ENCODE data around the gene ATG2A. TPM values are rescaled to one million over a fixed set of nuclear protein-coding genes. Genes with fewer than 3 reads are reported as not detected.

Gene ATG2A
- polyA plus RNA-seq, 10 donors: 8.1 to 13.5 (median 11.1) TPM

DNA sequence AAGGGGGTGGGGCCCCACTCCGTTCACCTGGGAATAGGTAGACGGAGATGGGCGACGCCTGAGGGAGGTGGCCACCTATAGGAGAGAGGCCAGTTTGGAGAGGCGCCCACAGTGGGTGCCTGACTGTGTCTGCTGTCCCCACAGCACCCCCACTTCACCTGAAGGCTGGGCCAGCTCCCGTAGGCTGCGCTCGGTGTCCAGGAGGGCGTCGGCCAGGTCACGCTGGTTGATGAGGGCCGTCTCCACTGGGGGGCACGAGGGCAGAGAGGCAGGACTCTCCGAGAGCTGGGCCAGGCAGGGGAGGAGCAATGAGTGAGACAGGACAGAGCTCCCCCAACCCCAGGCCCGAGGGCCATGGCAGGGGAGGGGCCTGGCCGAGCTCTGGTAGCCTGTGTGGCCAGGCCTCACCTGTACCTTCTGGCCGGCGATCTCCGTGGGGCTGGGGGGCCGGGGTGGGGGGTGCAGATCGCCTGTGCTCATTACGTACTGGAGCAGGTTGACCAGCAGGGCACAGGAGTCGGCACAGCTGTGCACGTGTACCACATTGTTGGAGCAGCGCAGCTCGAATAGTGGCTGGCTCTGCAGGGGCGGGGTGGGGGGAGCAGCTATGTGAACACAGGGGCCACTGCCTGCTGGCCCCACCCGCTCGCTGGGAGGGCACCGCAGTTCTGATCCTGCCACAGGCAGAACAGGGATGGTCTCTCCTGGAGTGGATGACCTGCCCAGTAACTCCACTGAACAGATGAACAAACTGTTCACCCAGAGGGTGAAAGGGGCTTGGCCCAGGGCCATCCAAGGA is 14.7 kb downstream of the ATG2A start:
- DNase-seq: no peak

GRCh38 chr11:64900774-64901173 is 16.2 kb downstream of the ATG2A start:
- no peak for DNase-seq

GRCh38 chr11:64900263-64900678 is 16.7 kb downstream of the ATG2A start:
- no peak for DNase-seq

DNA sequence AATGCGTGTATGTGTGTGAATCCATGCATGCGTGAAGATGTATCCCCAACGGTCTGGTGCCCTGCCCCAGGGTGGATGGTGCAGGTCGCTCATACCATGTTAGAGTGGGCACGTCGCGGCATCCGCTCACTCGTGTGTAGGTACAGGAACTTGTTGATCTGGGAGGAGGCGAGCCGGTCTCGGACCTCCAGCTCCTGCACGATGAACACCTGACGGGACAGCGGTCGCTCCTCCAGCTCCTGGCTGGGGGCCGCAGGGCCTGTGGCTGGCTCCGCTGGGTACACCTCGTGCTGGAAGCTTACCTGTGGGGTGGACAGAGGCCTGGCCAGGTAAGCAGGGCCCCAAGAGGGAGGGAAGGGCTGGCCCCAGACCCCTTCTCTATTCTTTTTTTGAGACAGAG is 18.5 kb downstream of the ATG2A start:
- no peak for DNase-seq

DNA sequence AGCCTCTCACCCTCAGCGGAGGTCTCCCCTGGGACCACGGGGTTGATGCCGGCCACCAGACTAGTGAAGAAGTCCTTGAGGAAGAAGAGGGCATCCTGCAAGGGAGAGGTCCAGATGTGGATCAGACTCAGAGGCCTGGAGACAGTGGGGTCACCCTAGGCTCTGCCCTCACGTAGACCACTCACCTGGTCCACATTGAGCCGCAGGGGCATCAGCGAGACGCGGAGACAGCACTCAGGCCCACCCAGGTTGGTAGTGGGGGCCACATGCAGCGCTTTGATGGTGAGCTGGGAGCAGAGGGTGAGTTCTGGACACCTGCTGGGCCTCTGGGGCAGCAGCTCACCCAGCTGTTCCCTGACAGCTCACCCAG is 18.9 kb downstream of the ATG2A start:
- no peak for DNase-seq

GRCh38 chr11:64897381-64898075 is 19.5 kb downstream of the ATG2A start:
- DNase-seq: no peak

- no peak for DNase-seq
These were observed 20.5 kb downstream of the ATG2A start for GRCh38 chr11:64896448-64897022.

DNA sequence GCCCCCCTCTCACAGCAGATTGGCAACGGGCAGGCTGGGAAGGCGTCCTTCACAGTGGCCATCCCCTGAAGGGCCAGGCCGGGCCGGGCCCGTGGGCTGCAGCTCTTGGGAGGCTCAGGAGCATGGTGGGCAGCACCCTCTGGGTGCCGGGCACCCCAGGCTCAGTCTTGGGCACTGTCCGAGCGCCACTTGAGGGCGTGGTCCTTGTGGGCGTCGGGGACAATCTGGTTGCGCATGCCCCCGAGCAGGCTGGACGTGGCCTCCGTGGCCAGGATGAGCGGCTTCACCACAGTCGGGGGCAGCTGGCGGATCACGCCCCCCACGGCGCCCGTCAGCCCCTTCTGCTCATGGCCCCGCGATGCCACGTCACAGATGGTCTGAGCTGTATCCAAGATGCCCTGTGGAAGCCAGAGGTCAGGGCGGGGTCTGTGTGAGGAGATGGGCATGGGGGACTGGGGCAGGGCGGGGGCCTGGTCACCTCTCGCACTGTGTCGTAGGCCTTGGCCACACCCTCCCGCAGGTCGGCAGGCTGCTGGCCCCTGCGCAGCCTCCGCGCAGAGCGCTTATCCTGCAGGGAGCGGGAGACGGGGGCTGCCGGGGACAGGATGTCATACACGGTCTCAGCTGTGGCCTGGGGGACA is 22.1 kb downstream of the ATG2A start:
- DNase-seq: no peak

DNA sequence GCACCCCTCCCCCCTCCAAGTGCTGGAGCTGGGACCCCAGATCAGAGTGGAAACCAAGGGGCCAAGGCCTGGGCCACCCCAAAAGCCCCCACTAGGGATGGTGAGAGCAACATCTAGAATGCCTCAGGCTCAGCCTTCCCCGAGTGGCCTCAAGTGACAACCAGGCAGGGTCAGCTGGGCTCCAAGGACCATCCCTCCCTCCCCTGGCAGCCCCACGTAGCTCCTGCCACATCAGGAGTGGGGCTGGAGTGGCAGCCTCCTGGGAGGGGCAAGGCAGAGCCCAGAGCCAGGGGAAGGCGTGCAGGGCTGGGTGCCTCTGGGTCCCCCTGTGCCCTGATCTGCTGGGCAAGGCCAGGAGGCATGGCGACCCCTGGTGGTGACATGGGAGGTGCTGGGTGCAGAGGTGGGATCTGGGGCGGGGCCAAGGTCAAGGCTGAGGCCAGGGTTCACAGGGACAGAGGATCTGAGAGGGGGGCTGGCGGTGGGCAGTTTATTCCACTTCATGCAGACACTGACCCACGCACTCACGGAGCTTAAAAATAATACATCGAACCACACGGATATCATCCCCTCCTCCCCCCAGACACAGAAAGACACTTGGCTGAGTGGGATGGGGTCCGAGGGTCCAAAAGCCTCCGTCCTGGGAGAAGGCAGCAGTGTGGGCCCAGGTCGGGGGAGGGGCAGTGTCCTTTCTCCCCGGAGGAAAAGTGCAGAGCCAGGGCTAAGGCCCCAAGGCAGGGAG is 22.8 kb downstream of the ATG2A start:
- DNase-seq: peak in 2 of 3 donors; percentile 73 to 81

- DNase-seq: no peak
These were observed 23.6 kb downstream of the ATG2A start for GRCh38 chr11:64893194-64894069.

DNA sequence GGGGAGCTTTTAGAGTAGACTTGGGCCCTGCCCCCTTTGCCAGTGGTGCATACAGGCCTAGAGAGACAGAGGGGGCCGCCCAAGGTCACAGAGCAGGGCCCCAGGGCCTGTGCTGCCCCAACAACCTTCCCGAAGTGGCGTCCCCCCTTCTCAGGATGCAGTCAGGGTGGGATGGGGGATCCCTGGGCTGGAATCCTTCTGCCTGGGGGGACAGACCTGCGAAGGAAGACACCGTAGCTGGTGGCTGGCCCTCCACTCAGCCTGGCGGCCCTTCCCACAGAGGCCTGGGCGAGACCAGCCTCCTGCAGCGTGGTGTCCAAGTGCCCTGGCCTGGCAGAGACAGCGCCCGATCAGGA is 24.2 kb downstream of the ATG2A start:
- no peak for DNase-seq

GRCh38 chr11:64892411-64892831 is 24.6 kb downstream of the ATG2A start:
- no peak for DNase-seq

GRCh38 chr11:64891880-64892279 is 25.1 kb downstream of the ATG2A start:
- DNase-seq: no peak

GRCh38 chr11:64891215-64891848 is 25.7 kb downstream of the ATG2A start:
- no peak for DNase-seq

DNA sequence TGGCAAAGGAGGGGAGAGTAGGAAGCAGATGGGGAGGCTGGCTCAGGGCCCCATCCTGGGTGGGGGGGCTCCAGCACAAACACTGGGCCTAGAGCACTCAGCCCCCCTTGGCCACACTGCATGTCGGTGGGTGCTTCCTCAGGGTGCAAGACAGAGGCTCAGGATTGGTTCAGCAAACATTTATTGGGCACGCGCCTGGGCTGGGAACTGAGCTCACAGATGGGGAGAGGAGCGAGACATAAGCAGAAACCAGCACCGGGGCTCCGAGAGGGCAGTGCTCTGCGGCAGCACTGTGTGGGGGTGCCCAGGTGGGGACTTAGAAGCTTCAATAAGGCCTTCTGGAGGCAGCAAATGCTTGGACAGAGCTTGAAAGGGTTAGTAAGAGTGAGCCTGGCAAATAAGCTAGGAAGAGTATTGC is 26.5 kb downstream of the ATG2A start:
- DNase-seq: no peak

DNA sequence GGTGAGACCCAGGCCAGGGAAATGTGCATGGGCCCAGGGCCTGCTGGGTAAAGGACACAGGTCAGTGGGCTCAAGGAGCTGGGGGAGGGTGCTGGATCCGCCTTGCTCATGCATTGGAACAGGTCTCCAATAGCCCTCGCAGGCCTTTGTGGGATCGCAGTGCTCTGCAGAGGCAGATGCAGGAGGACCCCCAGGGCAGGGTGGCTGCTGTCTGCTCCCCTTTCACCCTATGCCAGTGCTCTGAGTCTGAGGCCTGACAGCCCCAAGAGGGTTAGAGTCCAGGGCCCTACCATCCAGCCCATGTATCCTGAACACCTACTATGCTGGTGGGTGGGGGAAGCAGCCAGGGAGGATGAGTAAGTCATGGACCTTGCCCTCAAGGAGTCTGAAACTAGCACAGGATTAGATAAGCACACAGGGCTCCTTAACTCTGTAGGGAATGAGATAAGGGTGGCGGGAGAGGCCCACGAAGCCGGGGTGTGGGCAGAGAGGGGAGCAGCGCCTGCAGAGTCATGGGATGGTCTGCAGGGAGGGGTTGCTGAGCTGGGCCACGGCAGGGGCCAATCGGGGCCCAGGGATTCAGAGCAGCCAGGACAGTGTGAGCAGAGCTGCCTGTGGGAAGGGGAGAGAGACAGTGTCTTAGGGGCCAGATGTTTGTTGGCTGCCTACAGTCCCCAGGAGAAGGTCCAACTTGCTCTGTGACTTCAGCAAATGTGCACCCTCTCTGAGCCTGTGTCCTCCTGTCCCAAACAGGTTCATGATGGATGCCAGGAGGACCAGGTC is 28.1 kb downstream of the ATG2A start:
- no peak for DNase-seq

DNA sequence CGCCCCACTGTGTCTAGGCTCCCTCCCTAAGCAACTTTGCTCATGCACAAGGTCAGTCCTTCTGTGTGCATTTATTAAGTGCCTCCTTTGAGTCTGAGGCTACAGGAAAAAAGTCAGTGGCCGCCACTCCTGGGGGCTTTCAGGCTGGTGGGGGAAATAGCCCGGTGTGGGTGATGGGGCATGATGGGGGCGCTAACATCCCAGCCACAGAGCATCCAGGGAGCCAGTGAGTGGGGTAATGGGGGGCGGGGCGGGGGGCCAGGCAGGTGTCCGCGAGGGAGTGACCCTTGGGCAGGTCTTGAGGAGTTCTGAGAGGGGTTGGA is 28.6 kb downstream of the ATG2A start:
- no peak for DNase-seq

DNA sequence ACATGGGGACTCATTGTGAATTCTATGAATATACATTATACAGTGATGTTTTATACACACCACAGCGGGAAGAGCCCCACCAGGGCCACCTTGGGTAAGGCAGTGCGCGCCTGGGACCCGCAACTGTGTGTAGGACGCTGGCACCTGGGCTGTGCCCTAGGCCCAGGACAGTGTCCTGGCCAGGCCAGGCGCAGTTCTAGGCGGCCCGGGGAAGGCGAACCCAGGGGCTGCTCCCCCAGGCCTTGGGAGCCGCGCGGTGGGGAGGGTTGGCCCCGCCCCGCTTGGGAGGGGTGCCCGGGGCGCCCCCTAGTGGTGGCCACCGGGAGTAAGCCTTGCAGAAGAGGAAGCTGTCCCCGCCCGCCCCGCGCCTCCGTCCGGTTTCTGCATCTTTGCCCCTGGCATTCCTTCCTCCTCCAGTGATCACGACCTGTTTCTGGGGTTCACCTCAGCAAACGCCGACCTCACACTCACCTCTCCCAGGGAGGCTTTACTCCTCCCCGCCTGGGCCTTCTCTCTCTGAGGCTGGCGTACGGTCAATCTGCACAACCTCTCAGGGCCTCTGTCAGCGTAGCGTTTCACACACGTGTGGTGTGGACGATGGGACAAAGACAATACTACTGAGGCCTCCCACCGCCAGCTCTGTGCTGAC is 29.1 kb downstream of the ATG2A start:
- DNase-seq: peak in 2 of 3 donors; percentile 81 to 90

- DNase-seq: no peak
These were observed 29.7 kb downstream of the ATG2A start for GRCh38 chr11:64887234-64887756.

Data from muscle of back (tissue), 11 donors.